Thyroid gland (tissue), 4 donors: ENCODE measurements around the gene FGF5. TPM values are rescaled to one million over a fixed set of nuclear protein-coding genes. Genes with fewer than 3 reads are reported as not detected.

Source experiments
- DNase-seq, 2 donors: peaks; one replicate each; pipeline ENCODE4 v3.0.0-alpha.2; 2019
- H3K27ac ChIP-seq, 3 donors: fragments of 200-600 bp; sonication (generic); 1 replicate in 2 of 3; 2 replicates in 1 of 3; pipeline ENCODE4 v1.5.1; 2016 to 2019; ENCODE audit warnings: mild to moderate bottlenecking in 1 of 3, moderate library complexity in 1 of 3
- H3K27me3 ChIP-seq: fragments of 200-600 bp; sonication (generic); one replicate; pipeline ENCODE4 v1.5.1; 2019
- H3K36me3 ChIP-seq, 2 donors: fragments of 200-600 bp; sonication (generic); one replicate each; pipeline ENCODE4 v1.5.1; 2016 to 2019
- H3K4me1 ChIP-seq, 2 donors: fragments of 200-600 bp; sonication (generic); one replicate each; pipeline ENCODE4 v1.5.1; 2017 to 2019
- H3K4me3 ChIP-seq, 3 donors: fragments of 200-600 bp; sonication (generic); replicated peaks in 1 of 3; 1 replicate in 2 of 3; 2 replicates in 1 of 3; pipeline ENCODE4 v1.5.1; 2016; ENCODE audit warnings: mild to moderate bottlenecking in 1 of 3
- H3K9me3 ChIP-seq: fragments of 200-600 bp; sonication (generic); one replicate; pipeline ENCODE4 v1.5.1; 2017
- CTCF ChIP-seq, 6 experiments: fragments of 200-600 bp in 3 of 6; fragments of 450-650 bp in 3 of 6; sonication (generic) in 3 of 6; IDR thresholded peaks; one replicate each; pipeline ENCODE4 v1.5.1; 2016 to 2019; ENCODE audit warnings: antibody characterized with exemption in 6 of 6, mild to moderate bottlenecking in 2 of 6, inconsistent platforms in 1 of 6, moderate library complexity in 1 of 6
- POLR2A ChIP-seq, 2 donors: fragments of 450-650 bp; IDR thresholded peaks; one replicate each; pipeline ENCODE4 v1.6.1; 2017; ENCODE audit warnings: antibody characterized with exemption in 2 of 2, mild to moderate bottlenecking in 2 of 2, moderate library complexity in 1 of 2
- WGBS, 2 donors: methylation state at CpG; one replicate each; pipeline ENCODE4 v1.1.5; 2017; 5-methylcytosine and 5-hydroxymethylcytosine counted together
- intact Hi-C: fragments of 100-400 bp; cut with DNase I; formaldehyde crosslinking; loops from one replicate; pipeline ENCODE4 v1.15.1; 2023
- total RNA-seq, 4 donors: library from RNA; depleted of rRNA; stranded (reverse); fragments of >200 nt; gene quantifications; one replicate each; pipeline ENCODE4 v1.2.3, GENCODE V29; 2016

Gene FGF5
- total RNA-seq, 4 donors from 2014 or later = not detected

GRCh38 chr4:80264352-80264647 is 2.2 kb upstream of the FGF5 start:
- no peak for DNase-seq
- Histone ChIP-seq H3K4me1 (peaks cover 17 to 18% of the 10 kb centered on the region in 2 donors), H3K4me3 (no peak overlapping the region), H3K9me3 (no peaks in the 10 kb centered on the region), H3K36me3 (no peaks in the 10 kb centered on the region), H3K27me3 (peaks cover 19% of the 10 kb centered on the region), H3K27ac (no peak overlapping the region)
- 4 to 19% methylated on average over 4 of the region's 4 CpGs for WGBS, 2 donors
- no peak for TF ChIP-seq POLR2A (IDR thresholded peaks at IDR 0.05)
- TF ChIP-seq CTCF (IDR thresholded peaks at IDR 0.05) = no peak
- intact Hi-C loops = no loop called here

- Histone ChIP-seq H3K27ac (no peak overlapping the region), H3K27me3 (peaks cover 19% of the 10 kb centered on the region), H3K4me1 (peaks cover 17 to 18% of the 10 kb centered on the region in 2 donors), H3K4me3 (no peak overlapping the region), H3K9me3 (no peaks in the 10 kb centered on the region), H3K36me3 (no peaks in the 10 kb centered on the region)
- intact Hi-C loops = no loop called here
- WGBS, 2 donors = 33% methylated on average over 1 of the region's 1 CpG
- no peak for DNase-seq
- TF ChIP-seq POLR2A (IDR thresholded peaks at IDR 0.05) (no peak), CTCF (IDR thresholded peaks at IDR 0.05) (no peak)
Observed at GRCh38 chr4:80264825-80265224, 1.6 kb upstream of the FGF5 start.

- Histone ChIP-seq H3K27ac (no peak overlapping the region), H3K4me1 (peaks cover 17 to 18% of the 10 kb centered on the region in 2 donors), H3K27me3 (peaks cover 19% of the 10 kb centered on the region), H3K4me3 (peak overlapping the region in 1 of 3 donors; percentile 17), H3K9me3 (no peaks in the 10 kb centered on the region), H3K36me3 (no peaks in the 10 kb centered on the region)
- TF ChIP-seq POLR2A (IDR thresholded peaks at IDR 0.05) (no peak), CTCF (IDR thresholded peaks at IDR 0.05) (no peak)
- 2 to 3% methylated on average over 30 to 36 of the region's 36 CpGs for WGBS, 2 donors
- intact Hi-C loops = no loop called here
- no peak for DNase-seq
Observed at GRCh38 chr4:80265571-80266252, 752 bp upstream of the FGF5 start.

GRCh38 chr4:80266902-80267380 is 477 bp downstream of the FGF5 start:
- no peak for TF ChIP-seq CTCF (IDR thresholded peaks at IDR 0.05)
- no peak for TF ChIP-seq POLR2A (IDR thresholded peaks at IDR 0.05)
- Histone ChIP-seq H3K36me3 (no peaks in the 10 kb centered on the region), H3K27me3 (peaks cover 19% of the 10 kb centered on the region), H3K9me3 (no peaks in the 10 kb centered on the region), H3K4me1 (peaks cover 17 to 18% of the 10 kb centered on the region in 2 donors), H3K27ac (no peak overlapping the region), H3K4me3 (no peak overlapping the region)
- 4 to 7% methylated on average over 11 to 14 of the region's 25 CpGs for WGBS, 2 donors
- intact Hi-C loops = no loop called here
- no peak for DNase-seq

GRCh38 chr4:80268081-80268823 is 1.8 kb downstream of the FGF5 start:
- no peak for DNase-seq
- Histone ChIP-seq H3K27ac (no peak overlapping the region), H3K27me3 (peaks cover 17% of the 10 kb centered on the region), H3K36me3 (no peaks in the 10 kb centered on the region), H3K9me3 (no peaks in the 10 kb centered on the region), H3K4me3 (no peak overlapping the region), H3K4me1 (peaks cover 17 to 18% of the 10 kb centered on the region in 2 donors)
- intact Hi-C loops = no loop called here
- 4 to 5% methylated on average over 23 to 31 of the region's 31 CpGs for WGBS, 2 donors
- TF ChIP-seq POLR2A (IDR thresholded peaks at IDR 0.05) (no peak), CTCF (IDR thresholded peaks at IDR 0.05) (no peak)
